Pancreas (tissue), 10 donors: ENCODE measurements around the gene SYT3. TPM values are rescaled to one million over a fixed set of nuclear protein-coding genes. Genes with fewer than 3 reads are reported as not detected.
"Not testable (repeated sequence)": the region's sequence is repeated elsewhere in the genome, so short reads cannot be mapped to it uniquely, and the experiment has no call there.

Source experiments
- ATAC-seq, 4 donors: fragments of 200-7000 bp; cut with Tn5 transposase; one replicate each; pipeline versions ENCODE4 v1.8.0 to v1.9.1; 2020; ENCODE audit warnings: mild to moderate bottlenecking in 4 of 4, moderate library complexity in 4 of 4
- DNase-seq, 6 donors: peaks; one replicate each; pipeline ENCODE4 v3.0.0-alpha.2; 2020
- FAIRE-seq: peaks from 2 replicates; lab custom pipeline; 2012; peaks lifted over from hg19 to GRCh38; lab: Jason Lieb, UNC
- H3K27ac ChIP-seq, 4 donors: fragments of 200-600 bp; sonication (generic); 1 replicate in 3 of 4; 2 replicates in 1 of 4; pipeline versions ENCODE4 v1.5.0 to v1.8.0; 2020
- H3K27me3 ChIP-seq, 4 donors: fragments of 200-600 bp; one replicate each; pipeline ENCODE4 v1.8.0; 2021
- H3K36me3 ChIP-seq, 3 donors: fragments of 200-600 bp; sonication (generic) in 1 of 3; one replicate each; pipeline versions ENCODE4 v1.5.0 to v1.8.0; 2020 to 2021
- H3K4me1 ChIP-seq, 3 donors: fragments of 200-600 bp; one replicate each; pipeline ENCODE4 v1.8.0; 2021
- H3K4me3 ChIP-seq, 4 donors: fragments of 200-600 bp; sonication (generic) in 2 of 4; one replicate each; pipeline versions ENCODE4 v1.5.0 to v1.8.0; 2020 to 2021
- H3K9me3 ChIP-seq, 4 donors: fragments of 200-600 bp; one replicate each; pipeline ENCODE4 v1.8.0; 2021
- WGBS, 2 donors: extraction: QIAGEN DNeasy Blood & Tissue Kit; methylation state at CpG; one replicate each; pipeline ENCODE4 v1.1.7; 2013; 5-methylcytosine and 5-hydroxymethylcytosine counted together
- intact Hi-C, 3 donors: fragments of 100-400 bp; cut with DNase I; formaldehyde crosslinking; loops; one replicate each; pipeline versions ENCODE4 v1.11.1 to v1.14.2; 2022
- polyA plus RNA-seq, 2 donors: library from polyadenylated mRNA; stranded (reverse); fragments of 200-250 nt; gene quantifications; one replicate each; pipeline ENCODE4 v1.2.3, GENCODE V29; 2013
- total RNA-seq, 6 donors: library from RNA; stranded (reverse); fragmentation: NEBNext Ultra II Directional in 4 of 6; extraction: Animal tissue kit (Norgen Biotek cat#: 25700) in 4 of 6; gene quantifications; one replicate each; pipeline versions ENCODE4 v1.2.1 to v1.2.4, GENCODE V29; 2021 to 2023
- TF ChIP-seq, protein P1 (sequence below), 4 donors: fragments of 200-600 bp; sonication (generic) in 3 of 4; IDR thresholded peaks; one replicate each; pipeline versions ENCODE4 v1.5.0 to v1.8.0; 2021; ENCODE audit warnings: antibody characterized with exemption in 4 of 4
- donor health status: healthy with polysubstance abuse.
- donor health status: DM: no; HTN: no; CAD: no; lungs with moderate emphysema.
- donor health status: DM: no; HTN: no; CAD: no.
- donor health status: control.
- donor health status: control.
- donor health status: Bipolar disorder and iron deficiency.
- donor health status: DM: yes; HTN: yes; CAD: no.
- donor health status: DM: no; HTN: no; CAD: no.
- donor health status: DM: no; HTN: no; CAD: no.
- donor health status: DM: yes; HTN: yes; CAD: no.

The SYT3 gene
- total and polyA plus RNA-seq, 8 donors: 0.09 to 0.94 (median 0.37) TPM

DNA sequence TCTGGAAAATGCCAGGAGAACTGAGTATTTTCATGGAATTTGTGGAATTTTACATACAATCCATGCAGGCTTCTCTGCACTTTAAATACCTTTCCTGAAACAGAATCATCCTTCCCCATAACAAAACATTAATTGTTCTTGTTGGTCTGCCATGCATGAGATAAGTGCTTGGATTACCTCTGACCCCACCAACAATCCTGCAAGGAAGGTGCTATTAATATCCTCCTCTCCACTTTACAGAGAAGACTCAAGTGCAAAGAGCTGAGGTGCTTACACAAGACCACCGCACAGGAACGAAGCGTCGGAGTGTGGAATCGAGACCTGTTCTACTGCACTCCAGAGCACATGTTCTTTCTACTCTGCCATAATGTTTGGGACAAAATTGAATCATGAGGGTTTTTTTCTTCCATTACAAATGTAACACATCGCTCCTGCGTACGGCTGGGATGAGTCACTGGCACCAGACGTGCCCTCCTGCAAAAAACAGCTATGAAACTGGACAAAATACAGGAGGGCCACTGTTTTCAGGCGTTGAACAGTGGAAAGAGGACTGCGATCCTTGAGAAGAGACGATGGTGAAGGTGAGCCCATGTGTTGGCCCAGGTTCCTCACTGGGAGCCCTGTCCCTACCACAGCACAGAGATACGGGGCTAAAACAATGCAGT is 58.6 kb downstream of the SYT3 start:
- no peaks in the 10 kb centered on the region for H3K4me1 ChIP-seq
- 63 to 71% methylated on average over 13 of the region's 13 CpGs for WGBS, 2 donors
- no peaks in the 10 kb centered on the region for H3K36me3 ChIP-seq
- FAIRE-seq: no peak
- H3K9me3 ChIP-seq: no peaks in the 10 kb centered on the region
- TF ChIP-seq, protein P1, sequence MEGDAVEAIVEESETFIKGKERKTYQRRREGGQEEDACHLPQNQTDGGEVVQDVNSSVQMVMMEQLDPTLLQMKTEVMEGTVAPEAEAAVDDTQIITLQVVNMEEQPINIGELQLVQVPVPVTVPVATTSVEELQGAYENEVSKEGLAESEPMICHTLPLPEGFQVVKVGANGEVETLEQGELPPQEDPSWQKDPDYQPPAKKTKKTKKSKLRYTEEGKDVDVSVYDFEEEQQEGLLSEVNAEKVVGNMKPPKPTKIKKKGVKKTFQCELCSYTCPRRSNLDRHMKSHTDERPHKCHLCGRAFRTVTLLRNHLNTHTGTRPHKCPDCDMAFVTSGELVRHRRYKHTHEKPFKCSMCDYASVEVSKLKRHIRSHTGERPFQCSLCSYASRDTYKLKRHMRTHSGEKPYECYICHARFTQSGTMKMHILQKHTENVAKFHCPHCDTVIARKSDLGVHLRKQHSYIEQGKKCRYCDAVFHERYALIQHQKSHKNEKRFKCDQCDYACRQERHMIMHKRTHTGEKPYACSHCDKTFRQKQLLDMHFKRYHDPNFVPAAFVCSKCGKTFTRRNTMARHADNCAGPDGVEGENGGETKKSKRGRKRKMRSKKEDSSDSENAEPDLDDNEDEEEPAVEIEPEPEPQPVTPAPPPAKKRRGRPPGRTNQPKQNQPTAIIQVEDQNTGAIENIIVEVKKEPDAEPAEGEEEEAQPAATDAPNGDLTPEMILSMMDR (IDR thresholded peaks at IDR 0.05): no peak
- no peak overlapping the region for H3K4me3 ChIP-seq
- DNase-seq: no peak
- H3K27ac ChIP-seq: no peak overlapping the region
- intact Hi-C loops: no loop called here
- no peaks in the 10 kb centered on the region for H3K27me3 ChIP-seq
- ATAC-seq: no peak

DNA sequence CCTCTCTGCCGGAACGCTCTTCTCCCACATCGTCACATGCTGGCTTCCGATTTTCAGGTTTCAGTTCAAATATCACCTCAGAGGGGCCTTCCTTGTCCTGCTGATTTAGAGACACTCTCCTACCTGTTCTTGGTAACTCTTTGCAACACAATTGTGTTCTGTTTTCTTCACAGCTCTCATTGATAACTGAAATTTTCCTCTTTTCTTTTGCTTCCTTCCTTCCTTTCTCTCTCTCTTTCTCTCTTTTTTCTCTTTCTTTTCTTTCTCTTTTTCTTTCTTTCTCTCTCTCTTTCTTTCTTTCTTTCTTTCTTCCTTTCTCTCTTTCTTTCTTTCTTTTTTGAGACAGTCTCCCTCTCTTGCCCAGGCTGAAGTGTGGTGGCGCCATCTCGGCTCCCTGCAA is 59.4 kb downstream of the SYT3 start:
- H3K27ac ChIP-seq: no peak overlapping the region
- H3K4me1 ChIP-seq: no peaks in the 10 kb centered on the region
- no peak for FAIRE-seq
- H3K36me3 ChIP-seq: no peaks in the 10 kb centered on the region
- intact Hi-C loops: no loop called here
- WGBS, 2 donors: 82 to 86% methylated on average over 6 of the region's 6 CpGs
- H3K4me3 ChIP-seq: no peak overlapping the region
- no peaks in the 10 kb centered on the region for H3K27me3 ChIP-seq
- no peak for ATAC-seq
- TF ChIP-seq, protein P1 (IDR thresholded peaks at IDR 0.05): no peak
- H3K9me3 ChIP-seq: no peaks in the 10 kb centered on the region
- no peak for DNase-seq

DNA sequence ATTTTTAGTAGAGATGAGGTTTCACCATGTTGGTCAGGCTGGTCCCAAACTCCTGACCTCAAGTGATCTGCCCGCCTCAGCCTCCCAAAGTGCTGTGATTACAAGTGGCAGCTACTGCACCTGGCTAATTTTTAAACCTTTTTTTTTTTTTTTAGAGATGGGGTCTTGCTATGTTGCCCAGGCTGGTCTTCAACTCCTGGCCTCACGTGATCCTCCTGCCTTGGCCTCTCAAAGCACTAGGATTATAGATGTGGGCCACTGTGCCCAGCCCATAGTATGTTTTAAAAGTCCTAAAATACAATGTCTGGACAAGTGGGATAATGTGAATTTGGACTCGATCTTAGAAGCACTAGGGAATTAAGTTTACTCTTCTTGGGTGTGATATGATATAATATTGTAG is 62.9 kb downstream of the SYT3 start:
- 46% methylated on average over 3 of the region's 3 CpGs; no CpG with 5 or more reads in 1 of the 2 donors for WGBS, 2 donors
- FAIRE-seq, intact Hi-C loops: not testable (repeated sequence)

DNA sequence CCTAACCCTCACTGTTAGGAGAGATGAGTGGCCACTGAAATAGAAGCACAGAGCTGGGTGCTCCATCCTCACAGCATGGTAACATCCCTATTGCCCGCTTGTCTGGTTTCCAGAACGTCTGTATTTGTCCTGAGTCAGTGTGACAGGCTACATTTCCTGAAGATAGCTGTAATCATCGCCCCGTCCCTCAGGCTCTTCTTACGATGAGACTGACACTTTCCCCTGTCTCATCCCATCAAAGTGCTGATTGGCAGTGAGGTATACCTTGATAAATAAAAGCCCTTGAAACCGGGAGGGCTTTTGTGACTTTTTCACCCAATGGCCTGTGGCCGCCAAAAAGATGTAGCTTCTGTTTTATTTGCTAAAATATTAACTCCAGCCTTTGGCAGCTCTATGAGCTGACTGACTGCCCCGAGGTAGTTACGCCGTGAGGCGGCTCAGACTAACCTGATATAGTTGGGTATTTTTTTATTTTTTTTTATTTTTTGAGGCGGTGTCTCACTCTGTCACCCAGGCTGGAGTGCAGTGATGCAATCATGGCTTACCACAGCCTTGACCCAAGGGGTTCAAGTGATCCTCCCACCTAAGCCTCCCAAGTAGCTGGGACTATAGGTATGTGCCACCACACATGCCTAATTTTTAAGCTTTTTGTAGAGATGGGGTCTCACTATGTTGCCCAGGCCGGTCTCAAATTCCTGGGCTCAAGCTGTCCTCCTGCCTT is 65.8 kb downstream of the SYT3 start:
- DNase-seq (no peak), FAIRE-seq (no peak), ATAC-seq (no peak)
- Histone ChIP-seq H3K4me1 (no peaks in the 10 kb centered on the region), H3K4me3 (no peak overlapping the region), H3K27ac (no peak overlapping the region), H3K36me3 (no peaks in the 10 kb centered on the region), H3K27me3 (no peaks in the 10 kb centered on the region), H3K9me3 (no peaks in the 10 kb centered on the region)
- intact Hi-C loops: no loop called here
- TF ChIP-seq, protein P1 (IDR thresholded peaks at IDR 0.05): no peak
- 53 to 64% methylated on average over 13 of the region's 13 CpGs for WGBS, 2 donors

More for the DNA sequence above, 62.9 kb downstream of the SYT3 start:
- not testable (repeated sequence) for DNase-seq, ATAC-seq, H3K4me1 ChIP-seq, H3K9me3 ChIP-seq, H3K27me3 ChIP-seq, H3K27ac ChIP-seq, H3K36me3 ChIP-seq, H3K4me3 ChIP-seq

Other genes with a start within 250 kb of the SYT3 start
- gene SPIB, start 220.9 kb downstream of the SYT3 start, total RNA-seq: 10 to 100 TPM in 1 of 6 donors, 1 to 10 TPM in 2, under 1 TPM in 3; 0.09 to 25.6 (median 1.2) TPM
- gene SPIB, start 220.9 kb downstream of the SYT3 start, polyA plus RNA-seq: 1 to 10 TPM in 1 of 2 donors, under 1 TPM in 1; 0.80 to 1.2 TPM
- 1 to 10 TPM in 2 of 6 donors, not detected in 4; 1.5 to 1.7 TPM for gene MYBPC2, start 207.0 kb downstream of the SYT3 start, total RNA-seq
- gene MYBPC2, start 207.0 kb downstream of the SYT3 start, polyA plus RNA-seq: under 1 TPM in 1 of 2 donors, not detected in 1; 0.02 TPM
- 10 to 100 TPM; 34.7 to 81.5 (median 60.2) TPM for gene EMC10, start 163.4 kb downstream of the SYT3 start, total RNA-seq
- 100 to 1,000 TPM in 1 of 2 donors, 10 to 100 TPM in 1; 96.7 to 160 TPM for gene EMC10, start 163.4 kb downstream of the SYT3 start, polyA plus RNA-seq
- gene GARIN5A, start 163.0 kb downstream of the SYT3 start, total RNA-seq: 1 to 10 TPM; 1.4 to 2.6 (median 1.9) TPM
- 1 to 10 TPM; 2.1 to 2.3 TPM for gene GARIN5A, start 163.0 kb downstream of the SYT3 start, polyA plus RNA-seq
- gene JOSD2, start 128.7 kb downstream of the SYT3 start, total RNA-seq: 10 to 100 TPM in 5 of 6 donors, 1 to 10 TPM in 1; 8.0 to 23.3 (median 13.2) TPM
- gene JOSD2, start 128.7 kb downstream of the SYT3 start, polyA plus RNA-seq: 10 to 100 TPM; 25.1 to 41.2 TPM
- under 1 TPM in 2 of 6 donors, not detected in 4; 0.49 to 0.76 TPM for gene ASPDH, start 126.0 kb downstream of the SYT3 start, total RNA-seq
- gene ASPDH, start 126.0 kb downstream of the SYT3 start, polyA plus RNA-seq: 1 to 10 TPM; 1.6 to 4.6 TPM
- gene LRRC4B, start 71.4 kb downstream of the SYT3 start, total RNA-seq: under 1 TPM; 0.09 to 0.79 (median 0.36) TPM
- 1 to 10 TPM in 1 of 2 donors, under 1 TPM in 1; 0.87 to 2.1 TPM for gene LRRC4B, start 71.4 kb downstream of the SYT3 start, polyA plus RNA-seq
- 1 to 10 TPM in 1 of 6 donors, under 1 TPM in 3, not detected in 2; 0.69 to 1.2 (median 0.92) TPM for gene C19orf81, start 9.6 kb upstream of the SYT3 start, total RNA-seq
- gene C19orf81, start 9.6 kb upstream of the SYT3 start, polyA plus RNA-seq: under 1 TPM in 1 of 2 donors, not detected in 1; 0.40 TPM
- gene SHANK1, start 79.9 kb upstream of the SYT3 start, total RNA-seq: under 1 TPM in 5 of 6 donors, not detected in 1; 0.06 to 0.69 (median 0.19) TPM
- under 1 TPM; 0.12 to 0.19 TPM for gene SHANK1, start 79.9 kb upstream of the SYT3 start, polyA plus RNA-seq
- gene CLEC11A, start 83.5 kb upstream of the SYT3 start, total RNA-seq: 10 to 100 TPM in 1 of 6 donors, 1 to 10 TPM in 5; 1.3 to 14.6 (median 2.5) TPM
- gene CLEC11A, start 83.5 kb upstream of the SYT3 start, polyA plus RNA-seq: 1 to 10 TPM; 4.7 to 7.4 TPM
- not detected for gene GPR32, start 130.6 kb upstream of the SYT3 start, total RNA-seq
- gene GPR32, start 130.6 kb upstream of the SYT3 start, polyA plus RNA-seq: not detected
- not detected for gene ACP4, start 150.5 kb upstream of the SYT3 start, total RNA-seq
- not detected for gene ACP4, start 150.5 kb upstream of the SYT3 start, polyA plus RNA-seq
- gene KLK1, start 183.9 kb upstream of the SYT3 start, total RNA-seq: 1,000 to 10,000 TPM in 3 of 6 donors, 100 to 1,000 TPM in 3; 607 to 1,981 (median 1,041) TPM
- 100 to 1,000 TPM; 683 to 756 TPM for gene KLK1, start 183.9 kb upstream of the SYT3 start, polyA plus RNA-seq
- not detected for gene KLK15, start 193.7 kb upstream of the SYT3 start, total RNA-seq
- under 1 TPM; 0.07 to 0.27 TPM for gene KLK15, start 193.7 kb upstream of the SYT3 start, polyA plus RNA-seq
- not detected for gene KLK3, start 215.0 kb upstream of the SYT3 start, total RNA-seq
- gene KLK3, start 215.0 kb upstream of the SYT3 start, polyA plus RNA-seq: under 1 TPM; 0.05 to 0.27 TPM
- not detected for gene KLK2, start 233.6 kb upstream of the SYT3 start, total RNA-seq
- gene KLK2, start 233.6 kb upstream of the SYT3 start, polyA plus RNA-seq: under 1 TPM; 0.09 to 0.27 TPM